Neutrophil (primary cell): ENCODE data around the gene DRD2.

Experiments used
- H3K27ac ChIP-seq: fragments of 200-600 bp; sonication (generic); 2 replicates; pipeline ENCODE4 v1.5.1; 2016; ENCODE audit warnings: mild to moderate bottlenecking, moderate library complexity
- H3K27me3 ChIP-seq: fragments of 200-600 bp; sonication (generic); 2 replicates; pipeline ENCODE4 v1.6.0; 2016; ENCODE audit warnings: mild to moderate bottlenecking
- H3K36me3 ChIP-seq: fragments of 200-600 bp; sonication (generic); 2 replicates; pipeline ENCODE4 v1.5.1; 2017
- H3K4me1 ChIP-seq, 2 experiments: fragments of 200-600 bp in 1 of 2; sonication (generic) in 1 of 2; 1 replicate in 1 of 2; 2 replicates in 1 of 2; pipeline versions ENCODE4 v1.5.1 to v1.6.1; 2013 to 2016; ENCODE audit warnings: low read depth in 1 of 2, low read length in 1 of 2, mild to moderate bottlenecking in 1 of 2, moderate library complexity in 1 of 2; ENCODE audit not compliant: control insufficient read depth in 1 of 2, insufficient read depth in 1 of 2
- H3K4me3 ChIP-seq, 2 experiments: fragments of 200-600 bp in 1 of 2; sonication (generic) in 1 of 2; 1 replicate in 1 of 2; 2 replicates in 1 of 2; pipeline ENCODE4 v1.5.1; 2013 to 2016; ENCODE audit warnings: low read depth in 1 of 2, low read length in 1 of 2, mild to moderate bottlenecking in 1 of 2, moderate library complexity in 1 of 2
- H3K9me3 ChIP-seq: fragments of 200-600 bp; sonication (generic); 2 replicates; pipeline ENCODE4 v1.5.1; 2016
- TF ChIP-seq, protein P1 (sequence below): fragments of 200-600 bp; sonication (generic); IDR thresholded peaks from 2 replicates; pipeline ENCODE4 v1.5.1; 2016; ENCODE audit warnings: antibody characterized with exemption

The DRD2 gene

DNA sequence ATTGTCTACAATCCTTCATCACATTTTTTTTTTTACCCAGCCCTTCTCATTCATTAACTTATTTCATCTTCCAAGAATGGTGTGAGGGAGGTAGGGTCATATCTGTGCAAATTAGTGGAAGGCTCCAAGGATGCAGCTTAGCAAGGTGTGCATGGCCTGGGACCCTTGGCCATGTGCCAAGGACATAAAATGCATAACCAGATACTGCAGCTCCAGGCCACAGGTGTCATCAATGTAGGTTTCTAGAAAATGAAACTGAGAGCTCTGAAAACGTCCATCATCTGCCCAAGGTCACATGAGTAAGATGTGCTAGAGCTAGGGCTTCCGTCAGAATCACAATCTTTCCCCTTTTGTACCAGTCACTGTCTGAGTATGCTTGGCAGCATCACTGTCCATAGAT, 57.8 kb downstream of the DRD2 start:
- H3K36me3 ChIP-seq = no peaks in the 10 kb centered on the region
- no peaks in the 10 kb centered on the region for H3K9me3 ChIP-seq
- TF ChIP-seq, protein P1, sequence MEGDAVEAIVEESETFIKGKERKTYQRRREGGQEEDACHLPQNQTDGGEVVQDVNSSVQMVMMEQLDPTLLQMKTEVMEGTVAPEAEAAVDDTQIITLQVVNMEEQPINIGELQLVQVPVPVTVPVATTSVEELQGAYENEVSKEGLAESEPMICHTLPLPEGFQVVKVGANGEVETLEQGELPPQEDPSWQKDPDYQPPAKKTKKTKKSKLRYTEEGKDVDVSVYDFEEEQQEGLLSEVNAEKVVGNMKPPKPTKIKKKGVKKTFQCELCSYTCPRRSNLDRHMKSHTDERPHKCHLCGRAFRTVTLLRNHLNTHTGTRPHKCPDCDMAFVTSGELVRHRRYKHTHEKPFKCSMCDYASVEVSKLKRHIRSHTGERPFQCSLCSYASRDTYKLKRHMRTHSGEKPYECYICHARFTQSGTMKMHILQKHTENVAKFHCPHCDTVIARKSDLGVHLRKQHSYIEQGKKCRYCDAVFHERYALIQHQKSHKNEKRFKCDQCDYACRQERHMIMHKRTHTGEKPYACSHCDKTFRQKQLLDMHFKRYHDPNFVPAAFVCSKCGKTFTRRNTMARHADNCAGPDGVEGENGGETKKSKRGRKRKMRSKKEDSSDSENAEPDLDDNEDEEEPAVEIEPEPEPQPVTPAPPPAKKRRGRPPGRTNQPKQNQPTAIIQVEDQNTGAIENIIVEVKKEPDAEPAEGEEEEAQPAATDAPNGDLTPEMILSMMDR = no peak
- H3K4me3 ChIP-seq = no peak overlapping the region
- H3K4me1 ChIP-seq = no peaks in the 10 kb centered on the region
- no peaks in the 10 kb centered on the region for H3K27me3 ChIP-seq
- H3K27ac ChIP-seq = no peak overlapping the region

DNA sequence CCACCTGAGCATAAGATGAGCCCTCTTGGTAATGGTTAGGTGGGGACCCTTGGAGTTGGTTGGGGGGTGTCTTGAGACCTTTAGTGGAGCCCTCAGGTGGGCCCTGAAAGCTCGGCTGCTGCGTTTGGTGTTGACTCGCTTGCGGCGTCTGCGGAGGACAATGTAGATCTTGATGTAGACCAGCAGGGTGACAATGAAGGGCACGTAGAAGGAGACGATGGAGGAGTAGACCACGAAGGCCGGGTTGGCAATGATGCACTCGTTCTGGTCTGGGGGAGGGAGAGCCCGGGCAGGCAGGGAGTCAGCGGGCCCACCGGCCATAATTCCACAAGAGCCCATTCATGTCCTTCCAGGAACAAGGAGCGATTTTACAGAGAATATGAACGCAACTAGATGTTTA, 59.9 kb downstream of the DRD2 start:
- TF ChIP-seq, protein P1 = no peak
- Histone ChIP-seq H3K27me3 (no peaks in the 10 kb centered on the region), H3K9me3 (no peaks in the 10 kb centered on the region), H3K36me3 (no peaks in the 10 kb centered on the region), H3K27ac (no peak overlapping the region), H3K4me3 (no peak overlapping the region), H3K4me1 (no peaks in the 10 kb centered on the region)

DNA sequence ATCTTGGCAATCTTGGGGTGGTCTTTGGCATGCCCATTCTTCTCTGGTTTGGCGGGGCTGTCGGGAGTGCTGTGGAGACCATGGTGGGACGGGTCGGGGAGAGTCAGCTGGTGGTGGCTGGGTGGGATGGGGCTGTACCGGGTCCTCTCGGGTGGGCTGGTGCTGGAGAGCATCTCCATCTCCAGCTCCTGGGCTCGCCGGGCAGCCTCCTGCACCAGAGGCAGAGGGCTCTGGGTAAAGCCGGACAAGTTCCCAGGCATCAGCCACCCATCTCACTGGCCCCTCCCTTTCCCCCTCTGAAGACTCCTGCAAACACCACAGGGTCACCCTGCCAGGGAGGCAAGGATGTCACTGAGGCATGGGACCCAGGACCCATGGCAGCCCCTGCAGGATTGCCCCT, 62.5 kb downstream of the DRD2 start:
- H3K27me3 ChIP-seq = no peaks in the 10 kb centered on the region
- H3K4me1 ChIP-seq = no peaks in the 10 kb centered on the region
- TF ChIP-seq, protein P1 = no peak

DNA sequence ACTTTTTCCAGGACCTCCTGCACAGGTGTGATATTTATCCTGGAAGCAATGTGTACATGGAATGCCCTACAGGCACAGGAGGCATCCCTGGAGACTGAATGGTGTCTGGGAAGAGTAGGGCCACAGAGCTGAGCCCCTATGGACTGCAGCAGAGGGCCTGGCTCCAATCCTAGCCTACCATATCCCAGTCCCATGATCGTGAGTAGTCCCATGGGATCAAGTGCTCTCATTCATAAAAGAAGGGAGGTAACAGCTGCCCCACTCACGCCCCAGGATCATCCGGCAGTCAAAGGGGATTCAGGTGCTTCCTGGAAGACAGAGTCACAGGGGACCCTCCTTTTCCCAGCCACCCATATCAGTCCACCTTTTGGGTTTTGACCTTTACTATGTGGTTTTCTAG, 63.7 kb downstream of the DRD2 start:
- Histone ChIP-seq H3K4me1 (no peaks in the 10 kb centered on the region), H3K27me3 (no peaks in the 10 kb centered on the region), H3K27ac (no peak overlapping the region), H3K9me3 (no peaks in the 10 kb centered on the region), H3K4me3 (no peak overlapping the region), H3K36me3 (no peaks in the 10 kb centered on the region)
- TF ChIP-seq, protein P1 = no peak

More for the DNA sequence above, 62.5 kb downstream of the DRD2 start:
- H3K36me3 ChIP-seq = no peaks in the 10 kb centered on the region
- no peak overlapping the region for H3K4me3 ChIP-seq
- no peak overlapping the region for H3K27ac ChIP-seq
- no peaks in the 10 kb centered on the region for H3K9me3 ChIP-seq

DNA sequence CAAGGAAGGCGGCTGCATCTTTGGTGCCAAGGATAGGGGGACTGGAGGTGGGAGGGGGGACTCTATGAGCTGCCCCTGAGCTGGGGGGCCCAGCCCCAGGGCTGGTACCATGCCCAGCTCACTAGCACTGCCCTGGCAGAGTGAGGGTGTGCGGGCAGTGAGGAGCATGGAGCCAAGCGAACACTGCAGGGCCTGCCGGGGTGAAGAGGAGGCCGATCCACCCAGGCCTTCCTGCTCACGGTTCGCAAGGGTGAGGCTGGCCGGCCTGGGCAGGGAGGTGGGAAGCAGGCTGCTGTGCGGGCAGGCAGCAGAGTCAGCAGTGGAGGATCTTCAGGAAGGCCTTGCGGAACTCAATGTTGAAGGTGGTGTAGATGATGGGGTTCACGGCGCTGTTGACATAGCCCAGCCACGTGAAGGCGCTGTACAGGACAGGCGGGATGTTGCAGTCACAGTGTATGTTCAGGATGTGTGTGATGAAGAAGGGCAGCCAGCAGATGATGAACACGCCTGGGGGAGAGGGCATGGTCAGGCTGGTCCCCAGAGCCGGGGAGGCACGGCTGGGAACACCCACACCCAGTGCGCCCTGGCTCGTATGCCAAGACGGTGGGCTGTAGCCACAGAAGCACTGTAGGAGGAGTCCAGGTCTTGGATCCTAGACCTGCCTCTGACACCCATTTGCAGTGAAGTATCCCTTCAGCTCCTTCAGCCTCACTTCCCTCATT, 64.6 kb downstream of the DRD2 start:
- TF ChIP-seq, protein P1 = no peak
- no peaks in the 10 kb centered on the region for H3K27me3 ChIP-seq
- no peak overlapping the region for H3K4me3 ChIP-seq
- no peaks in the 10 kb centered on the region for H3K4me1 ChIP-seq
- H3K27ac ChIP-seq = no peak overlapping the region
- no peaks in the 10 kb centered on the region for H3K36me3 ChIP-seq
- no peaks in the 10 kb centered on the region for H3K9me3 ChIP-seq
